Hematopoietic multipotent progenitor cell (in vitro differentiated cells): Measurements from ENCODE around the gene TGFA. TPM values are rescaled to one million over a fixed set of nuclear protein-coding genes. Genes with fewer than 3 reads are reported as not detected.

ENCODE experiments used
- DNase-seq, 3 donors: peaks; one replicate each; pipeline ENCODE4 v3.0.0-alpha.2; 2011 to 2015; ENCODE audit warnings: low read depth in 2 of 3, low spot score in 2 of 3
- total RNA-seq: library from RNA; depleted of rRNA; stranded (reverse); fragments of >200 nt; gene quantifications from one replicate; pipeline ENCODE4 v1.2.3, GENCODE V29; 2012

TGFA gene
- total RNA-seq, 1 donor = 0.27 TPM

GRCh38 chr2:70431716-70432347 lies 121.8 kb downstream of the TGFA start:
- DNase-seq = no peak

- no peak for DNase-seq
Measured at GRCh38 chr2:70426341-70426740, 127.3 kb downstream of the TGFA start.

- DNase-seq = no peak
Measured at GRCh38 chr2:70425682-70426301, 127.8 kb downstream of the TGFA start.

GRCh38 chr2:70420740-70421139 lies 132.9 kb downstream of the TGFA start:
- no peak for DNase-seq

DNA sequence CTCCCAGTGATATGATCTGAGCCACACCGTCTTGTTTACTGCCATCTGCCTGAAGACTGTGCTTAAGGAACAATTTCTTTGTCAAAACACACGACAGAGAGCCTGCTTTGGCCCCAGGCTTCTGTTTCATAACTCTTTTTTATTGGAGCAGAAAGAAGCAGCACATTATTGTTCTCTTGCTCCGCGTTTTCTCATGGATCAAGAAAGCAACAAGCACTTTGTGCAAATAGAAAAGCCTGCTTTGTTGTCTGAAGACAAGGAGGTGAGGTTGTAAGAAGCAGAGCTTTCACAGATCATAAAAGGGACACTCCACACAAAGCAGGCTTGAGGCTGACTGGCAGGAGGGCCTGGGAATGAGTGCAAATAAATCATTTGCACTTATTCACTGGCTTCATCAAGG lies 133.5 kb downstream of the TGFA start:
- no peak for DNase-seq

DNA sequence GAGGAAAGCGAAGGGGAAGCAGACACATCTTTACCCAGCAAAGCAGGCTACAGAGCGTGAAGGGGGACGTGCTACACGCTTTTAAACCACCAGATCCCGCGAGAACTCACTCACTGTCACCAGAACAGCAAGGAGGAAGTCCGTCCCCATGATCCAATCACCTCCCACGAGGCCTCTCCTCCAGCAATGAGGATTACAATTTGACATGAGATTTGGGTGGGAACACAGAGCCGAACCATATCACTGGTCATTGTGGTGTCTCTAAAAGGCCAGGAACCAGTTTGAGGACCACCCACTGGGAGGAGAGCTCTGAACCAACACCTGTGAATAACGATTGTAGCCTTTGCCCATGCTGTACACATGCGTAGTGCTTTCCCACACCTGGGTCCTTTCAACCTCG lies 135.1 kb downstream of the TGFA start:
- DNase-seq = no peak

- no peak for DNase-seq
Measured at GRCh38 chr2:70417011-70417410, 136.6 kb downstream of the TGFA start.

- DNase-seq = no peak
Measured at GRCh38 chr2:70412294-70413070, 141.1 kb downstream of the TGFA start.

DNA sequence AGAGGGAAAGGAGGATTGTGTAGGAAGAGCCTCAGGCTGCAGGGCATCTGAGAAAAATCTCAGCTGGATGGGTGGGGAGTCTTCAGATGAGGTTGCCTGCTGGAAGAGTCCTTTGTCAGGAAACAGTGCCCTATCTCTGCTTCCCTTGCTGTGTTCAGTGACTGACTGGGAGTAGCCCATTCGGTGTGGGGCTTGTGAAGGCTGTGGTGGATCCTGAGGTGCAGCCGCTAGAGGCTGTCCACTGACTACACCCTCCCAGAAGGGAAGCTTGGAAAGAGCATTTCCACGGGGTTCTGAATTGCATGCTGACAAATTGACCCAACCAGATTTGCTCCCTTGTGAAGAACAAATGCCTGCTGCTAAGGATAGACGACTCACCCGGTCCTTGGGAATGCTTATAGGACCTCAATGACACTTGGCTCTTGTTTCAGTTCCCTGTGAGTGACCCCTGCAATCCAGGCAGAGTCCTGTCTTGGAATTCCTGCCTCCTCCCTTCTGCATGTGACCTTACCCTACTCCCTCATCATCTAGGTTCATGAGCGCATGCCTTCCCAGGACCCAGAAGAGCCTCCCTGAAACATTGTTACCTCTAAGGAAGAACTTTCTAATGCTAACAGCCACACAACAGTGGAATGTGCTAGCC lies 142.0 kb downstream of the TGFA start:
- DNase-seq = no peak

GRCh38 chr2:70403267-70404053 lies 150.2 kb downstream of the TGFA start:
- DNase-seq = no peak

DNA sequence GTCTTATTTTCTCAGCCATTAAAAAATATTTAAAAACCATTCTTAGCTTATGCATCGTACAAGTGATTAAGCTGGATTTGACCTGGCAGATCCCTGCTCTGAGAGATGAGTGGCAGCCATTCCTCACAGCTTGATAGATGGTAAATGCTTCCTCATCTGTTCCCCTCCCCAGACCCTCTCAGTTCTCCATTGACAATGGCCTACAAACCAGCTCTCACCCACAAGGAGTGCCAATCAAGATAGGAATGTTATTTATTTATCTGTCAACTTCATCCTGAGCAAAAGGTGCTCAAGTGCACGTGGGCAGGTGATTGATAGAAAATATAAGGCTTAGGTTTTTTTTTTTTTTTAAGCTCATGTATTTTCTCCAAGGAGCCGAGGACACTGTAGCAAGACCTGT lies 153.1 kb downstream of the TGFA start:
- DNase-seq = no peak

GRCh38 chr2:70399046-70399445 lies 154.6 kb downstream of the TGFA start:
- DNase-seq = no peak

Other genes starting within 250 kb of the TGFA start
- gene ADD2, start 214.4 kb upstream of the TGFA start, total RNA-seq = 4.3 TPM
- gene FIGLA, start 236.8 kb upstream of the TGFA start, total RNA-seq = not detected